ENCODE results near the gene FN1.

Gene FN1

DNA sequence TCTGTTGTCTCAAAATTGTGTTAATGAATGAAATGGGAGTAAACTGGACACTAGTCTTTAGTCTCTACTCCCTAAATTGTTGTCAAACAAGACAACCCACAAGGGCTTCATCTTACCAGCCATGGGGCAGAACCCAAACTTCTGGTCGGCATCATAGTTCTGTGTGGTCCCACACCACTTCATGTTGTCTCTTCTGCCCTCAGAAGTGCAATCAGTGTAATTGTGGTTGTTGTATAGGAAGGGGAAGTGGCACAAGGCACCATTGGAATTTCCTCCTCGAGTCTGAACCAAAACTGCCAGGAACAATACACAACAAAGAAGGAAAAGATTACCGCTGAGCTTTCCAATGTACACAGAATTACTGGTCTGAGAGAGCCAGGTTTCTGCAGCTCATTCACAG, 12.6 kb downstream of the FN1 start:
- H3K4me3 ChIP-seq (ENCODE audit: low read length): no peak overlapping the region
- H2AK5ac ChIP-seq (ENCODE audit: low read length): no peak overlapping the region
- H4K5ac ChIP-seq (ENCODE audit: low read length): no peak overlapping the region
- H3K4ac ChIP-seq (ENCODE audit: low read depth, low read length): no peak overlapping the region
- H2BK120ac ChIP-seq (ENCODE audit: low read depth, low read length): no peak overlapping the region
- no peak overlapping the region for H3K23ac ChIP-seq (ENCODE audit: low read length)
- no peaks in the 10 kb centered on the region for H3K4me1 ChIP-seq (ENCODE audit: control insufficient read depth, low read depth, low read length)
- H3K27ac ChIP-seq (ENCODE audit: low read depth, low read length): no peak overlapping the region
- no peak overlapping the region for H3K18ac ChIP-seq (ENCODE audit: low read length)
- H3K4me2 ChIP-seq (ENCODE audit: low read length): no peak overlapping the region
- no peak overlapping the region for H3K9ac ChIP-seq (ENCODE audit: low read length)
- H2BK5ac ChIP-seq (ENCODE audit: low read length): no peak overlapping the region
- H3K79me2 ChIP-seq (ENCODE audit: control insufficient read depth, insufficient read depth, low read length): no peaks in the 10 kb centered on the region
- peaks cover 22% of the 10 kb centered on the region for H3K36me3 ChIP-seq (ENCODE audit: control insufficient read depth, insufficient read depth, low read length)
- H3K27me3 ChIP-seq (ENCODE audit: insufficient read depth, low read length, poor library complexity): no peaks in the 10 kb centered on the region
- no peak for DNase-seq
- no CpG with 5 or more reads among the region's 3 CpGs for WGBS (ENCODE audit: extremely low coverage, insufficient coverage, low lambda C conversion rate)
- H4K8ac ChIP-seq (ENCODE audit: low read depth, low read length): no peak overlapping the region
- H3K56ac ChIP-seq (ENCODE audit: low read length): no peak overlapping the region
- H3K79me1 ChIP-seq (ENCODE audit: low read length): no peaks in the 10 kb centered on the region
- H2BK15ac ChIP-seq (replicated peaks; ENCODE audit: low read depth): no peak overlapping the region

DNA sequence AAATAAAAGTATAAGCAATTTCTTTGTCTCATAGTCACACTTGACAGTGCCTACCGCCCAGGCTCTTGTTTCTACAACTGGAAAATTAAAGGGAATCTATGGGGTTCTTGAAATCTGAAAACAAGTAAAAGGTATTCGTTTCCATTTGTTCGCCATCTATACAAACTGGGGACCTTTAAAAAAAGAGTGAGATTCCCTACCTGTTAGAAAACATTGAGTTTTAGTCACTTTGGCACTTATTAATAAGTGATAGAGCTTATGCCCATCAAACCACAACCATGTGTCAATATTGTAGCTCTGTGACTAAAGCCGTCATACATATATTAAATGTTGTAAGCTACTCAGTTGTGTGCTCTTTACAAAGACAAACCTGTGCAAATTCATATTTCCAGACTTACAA, 13.2 kb downstream of the FN1 start:
- H3K27ac ChIP-seq (ENCODE audit: low read depth, low read length): no peak overlapping the region
- no peak overlapping the region for H3K18ac ChIP-seq (ENCODE audit: low read length)
- no peak overlapping the region for H2BK15ac ChIP-seq (replicated peaks; ENCODE audit: low read depth)
- no peak overlapping the region for H4K5ac ChIP-seq (ENCODE audit: low read length)
- no peak overlapping the region for H3K9ac ChIP-seq (ENCODE audit: low read length)
- no peak overlapping the region for H3K56ac ChIP-seq (ENCODE audit: low read length)
- H3K4me1 ChIP-seq (ENCODE audit: control insufficient read depth, low read depth, low read length): peaks cover under 1% of the 10 kb centered on the region
- no peaks in the 10 kb centered on the region for H3K79me1 ChIP-seq (ENCODE audit: low read length)
- no peak overlapping the region for H4K8ac ChIP-seq (ENCODE audit: low read depth, low read length)
- no peak overlapping the region for H3K23ac ChIP-seq (ENCODE audit: low read length)
- H2BK5ac ChIP-seq (ENCODE audit: low read length): no peak overlapping the region
- no peak overlapping the region for H3K4me2 ChIP-seq (ENCODE audit: low read length)
- WGBS (ENCODE audit: extremely low coverage, insufficient coverage, low lambda C conversion rate): no CpG with 5 or more reads among the region's 4 CpGs
- no peak for DNase-seq
- peaks cover 20% of the 10 kb centered on the region for H3K36me3 ChIP-seq (ENCODE audit: control insufficient read depth, insufficient read depth, low read length)
- no peak overlapping the region for H3K4ac ChIP-seq (ENCODE audit: low read depth, low read length)
- no peak overlapping the region for H3K4me3 ChIP-seq (ENCODE audit: low read length)
- no peaks in the 10 kb centered on the region for H3K79me2 ChIP-seq (ENCODE audit: control insufficient read depth, insufficient read depth, low read length)
- H2BK120ac ChIP-seq (ENCODE audit: low read depth, low read length): no peak overlapping the region
- no peaks in the 10 kb centered on the region for H3K27me3 ChIP-seq (ENCODE audit: insufficient read depth, low read length, poor library complexity)
- no peak overlapping the region for H2AK5ac ChIP-seq (ENCODE audit: low read length)

DNA sequence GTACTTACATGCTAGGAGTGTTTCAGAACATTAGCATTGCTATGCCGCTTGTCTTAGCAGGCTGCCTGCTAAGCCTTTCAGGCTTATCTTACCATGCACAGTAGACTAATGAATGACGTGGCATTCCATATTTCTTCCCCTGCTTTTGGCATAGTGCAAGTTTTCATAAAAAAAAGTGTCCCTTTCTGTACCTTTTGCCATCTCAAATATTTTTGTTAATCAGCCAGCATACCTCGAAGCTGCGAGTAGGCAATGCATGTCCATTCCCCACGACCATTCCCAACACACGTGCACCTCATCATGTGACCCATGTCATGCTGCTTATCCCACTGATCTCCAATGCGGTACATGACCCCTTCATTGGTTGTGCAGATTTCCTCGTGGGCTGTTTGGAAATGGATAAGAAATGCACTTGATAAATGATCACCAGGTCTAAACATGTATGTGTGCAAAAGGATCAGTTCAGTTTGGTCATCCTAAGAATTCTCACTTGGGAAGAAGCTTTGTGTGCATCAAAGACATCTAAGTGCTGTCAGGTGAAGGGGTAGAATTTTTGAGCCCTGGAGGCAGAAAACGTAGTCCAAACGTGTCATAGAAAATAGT, 13.9 kb downstream of the FN1 start:
- no peak overlapping the region for H3K4me3 ChIP-seq (ENCODE audit: low read length)
- no peak overlapping the region for H2BK15ac ChIP-seq (replicated peaks; ENCODE audit: low read depth)
- no peak overlapping the region for H3K9ac ChIP-seq (ENCODE audit: low read length)
- H4K5ac ChIP-seq (ENCODE audit: low read length): no peak overlapping the region
- DNase-seq: no peak
- no peaks in the 10 kb centered on the region for H3K79me2 ChIP-seq (ENCODE audit: control insufficient read depth, insufficient read depth, low read length)
- H3K4me1 ChIP-seq (ENCODE audit: control insufficient read depth, low read depth, low read length): peaks cover 1% of the 10 kb centered on the region
- no CpG with 5 or more reads among the region's 10 CpGs for WGBS (ENCODE audit: extremely low coverage, insufficient coverage, low lambda C conversion rate)
- H4K8ac ChIP-seq (ENCODE audit: low read depth, low read length): no peak overlapping the region
- H3K23ac ChIP-seq (ENCODE audit: low read length): no peak overlapping the region
- H3K36me3 ChIP-seq (ENCODE audit: control insufficient read depth, insufficient read depth, low read length): peaks cover 20% of the 10 kb centered on the region
- no peak overlapping the region for H2BK5ac ChIP-seq (ENCODE audit: low read length)
- no peak overlapping the region for H3K4ac ChIP-seq (ENCODE audit: low read depth, low read length)
- no peak overlapping the region for H3K27ac ChIP-seq (ENCODE audit: low read depth, low read length)
- H3K79me1 ChIP-seq (ENCODE audit: low read length): no peaks in the 10 kb centered on the region
- no peak overlapping the region for H3K4me2 ChIP-seq (ENCODE audit: low read length)
- no peak overlapping the region for H2BK120ac ChIP-seq (ENCODE audit: low read depth, low read length)
- no peak overlapping the region for H2AK5ac ChIP-seq (ENCODE audit: low read length)
- no peak overlapping the region for H3K18ac ChIP-seq (ENCODE audit: low read length)
- no peak overlapping the region for H3K56ac ChIP-seq (ENCODE audit: low read length)
- H3K27me3 ChIP-seq (ENCODE audit: insufficient read depth, low read length, poor library complexity): no peaks in the 10 kb centered on the region

DNA sequence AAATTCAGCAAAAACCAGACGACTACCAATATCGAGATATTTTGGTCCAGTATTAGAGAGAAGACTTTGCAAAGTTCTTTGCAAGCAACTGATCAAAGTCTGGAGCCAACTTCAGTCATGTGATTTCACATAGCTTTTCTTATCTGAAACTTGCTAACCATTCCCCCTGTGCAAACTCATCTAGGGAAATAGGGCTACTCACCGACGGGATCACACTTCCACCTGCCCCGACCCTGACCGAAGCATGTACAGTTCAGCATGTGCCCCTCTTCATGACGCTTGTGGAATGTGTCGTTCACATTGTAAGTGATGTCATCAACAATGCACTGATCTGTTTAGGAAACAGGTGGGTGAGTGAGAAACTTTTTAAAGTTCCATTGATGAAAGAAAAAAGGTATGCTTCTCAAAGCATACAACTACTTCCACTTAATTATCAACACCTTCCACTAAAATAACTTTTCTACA, 15.4 kb downstream of the FN1 start:
- Histone ChIP-seq H3K23ac (ENCODE audit: low read length) (no peak overlapping the region), H2BK15ac (replicated peaks; ENCODE audit: low read depth) (no peak overlapping the region), H3K4me1 (ENCODE audit: control insufficient read depth, low read depth, low read length) (peaks cover 1% of the 10 kb centered on the region), H4K5ac (ENCODE audit: low read length) (no peak overlapping the region), H3K79me2 (ENCODE audit: control insufficient read depth, insufficient read depth, low read length) (no peaks in the 10 kb centered on the region), H2BK5ac (ENCODE audit: low read length) (no peak overlapping the region), H3K36me3 (ENCODE audit: control insufficient read depth, insufficient read depth, low read length) (peaks cover 18% of the 10 kb centered on the region), H2BK120ac (ENCODE audit: low read depth, low read length) (no peak overlapping the region), H3K4ac (ENCODE audit: low read depth, low read length) (no peak overlapping the region), H3K27me3 (ENCODE audit: insufficient read depth, low read length, poor library complexity) (no peaks in the 10 kb centered on the region), H3K27ac (ENCODE audit: low read depth, low read length) (no peak overlapping the region), H3K56ac (ENCODE audit: low read length) (no peak overlapping the region), H2AK5ac (ENCODE audit: low read length) (no peak overlapping the region), H3K9ac (ENCODE audit: low read length) (no peak overlapping the region), H3K18ac (ENCODE audit: low read length) (no peak overlapping the region), H3K79me1 (ENCODE audit: low read length) (no peaks in the 10 kb centered on the region), H3K4me3 (ENCODE audit: low read length) (no peak overlapping the region), H4K8ac (ENCODE audit: low read depth, low read length) (no peak overlapping the region), H3K4me2 (ENCODE audit: low read length) (no peak overlapping the region)
- no CpG with 5 or more reads among the region's 8 CpGs for WGBS (ENCODE audit: extremely low coverage, insufficient coverage, low lambda C conversion rate)
- no peak for DNase-seq

DNA sequence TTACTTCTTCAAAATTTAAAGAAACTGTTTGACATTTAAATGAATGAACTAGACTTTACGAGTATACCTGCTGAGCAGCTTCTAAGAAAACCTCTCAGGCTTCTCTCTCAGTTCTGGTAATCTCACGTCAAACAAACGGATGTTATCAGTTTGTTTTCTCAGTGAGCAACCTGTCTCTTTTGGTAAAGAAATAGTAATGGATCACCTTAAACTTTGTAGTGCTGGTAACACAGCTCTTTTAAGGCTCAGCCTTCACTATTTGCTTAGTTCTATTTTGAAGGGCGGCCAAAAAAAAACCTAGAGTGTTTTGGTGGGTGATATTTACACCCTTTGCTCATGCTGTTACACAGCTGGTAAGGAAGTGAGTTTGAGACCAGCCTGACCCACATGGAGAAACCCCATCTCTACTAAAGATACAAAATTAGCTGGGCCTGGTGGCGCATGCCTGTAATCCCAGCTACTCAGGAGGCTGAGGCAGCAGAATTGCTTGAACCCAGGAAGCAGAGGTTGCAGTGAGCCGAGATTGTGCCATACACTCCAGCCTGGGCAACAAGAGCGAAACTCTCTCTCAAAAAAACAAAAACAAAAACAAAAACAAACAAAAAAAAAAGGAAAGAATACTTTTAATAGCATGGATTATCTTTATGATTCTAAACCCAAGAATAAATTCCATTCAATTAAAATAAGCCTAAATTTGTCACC, 15.9 kb downstream of the FN1 start:
- Histone ChIP-seq H3K18ac (ENCODE audit: low read length) (no peak overlapping the region), H2AK5ac (ENCODE audit: low read length) (no peak overlapping the region), H3K79me2 (ENCODE audit: control insufficient read depth, insufficient read depth, low read length) (no peaks in the 10 kb centered on the region), H2BK5ac (ENCODE audit: low read length) (no peak overlapping the region), H3K4me1 (ENCODE audit: control insufficient read depth, low read depth, low read length) (peaks cover 1% of the 10 kb centered on the region), H3K23ac (ENCODE audit: low read length) (no peak overlapping the region), H3K79me1 (ENCODE audit: low read length) (no peaks in the 10 kb centered on the region), H2BK120ac (ENCODE audit: low read depth, low read length) (no peak overlapping the region), H3K9ac (ENCODE audit: low read length) (no peak overlapping the region), H3K27me3 (ENCODE audit: insufficient read depth, low read length, poor library complexity) (no peaks in the 10 kb centered on the region), H4K5ac (ENCODE audit: low read length) (no peak overlapping the region), H3K56ac (ENCODE audit: low read length) (no peak overlapping the region), H2BK15ac (replicated peaks; ENCODE audit: low read depth) (no peak overlapping the region), H4K8ac (ENCODE audit: low read depth, low read length) (no peak overlapping the region), H3K4ac (ENCODE audit: low read depth, low read length) (no peak overlapping the region), H3K27ac (ENCODE audit: low read depth, low read length) (peak overlapping the region; percentile 23), H3K4me2 (ENCODE audit: low read length) (no peak overlapping the region), H3K36me3 (ENCODE audit: control insufficient read depth, insufficient read depth, low read length) (peaks cover 14% of the 10 kb centered on the region), H3K4me3 (ENCODE audit: low read length) (no peak overlapping the region)
- DNase-seq: no peak
- no CpG with 5 or more reads among the region's 7 CpGs for WGBS (ENCODE audit: extremely low coverage, insufficient coverage, low lambda C conversion rate)
